Neural cell (in vitro differentiated cells): Measurements from ENCODE around the gene DPP6.

Experiments
- CTCF ChIP-seq: fragments of 450-650 bp; IDR thresholded peaks from 2 replicates; pipeline ENCODE4 v1.5.1; 2014; ENCODE audit warnings: antibody characterized with exemption, mild to moderate bottlenecking, moderate library complexity; ENCODE audit not compliant: poor library complexity, severe bottlenecking
- EZH2 ChIP-seq: fragments of 200-600, 300-800 bp; shearing (Covaris generic), sonication (generic); IDR thresholded peaks from 2 replicates; pipeline ENCODE4 v1.6.1; 2014; ENCODE audit warnings: antibody characterized with exemption, low read length, borderline replicate concordance, mild to moderate bottlenecking; ENCODE audit not compliant: insufficient read depth, poor library complexity, severe bottlenecking
- POLR2AphosphoS5 ChIP-seq: IDR thresholded peaks from 2 replicates; pipeline ENCODE4 v1.6.1; 2012
- RAD21 ChIP-seq: fragments of 450-650 bp; conservative IDR thresholded peaks from 2 replicates; pipeline ENCODE4 v1.6.1; 2014; ENCODE audit warnings: antibody characterized with exemption, mild to moderate bottlenecking, moderate library complexity

DNA sequence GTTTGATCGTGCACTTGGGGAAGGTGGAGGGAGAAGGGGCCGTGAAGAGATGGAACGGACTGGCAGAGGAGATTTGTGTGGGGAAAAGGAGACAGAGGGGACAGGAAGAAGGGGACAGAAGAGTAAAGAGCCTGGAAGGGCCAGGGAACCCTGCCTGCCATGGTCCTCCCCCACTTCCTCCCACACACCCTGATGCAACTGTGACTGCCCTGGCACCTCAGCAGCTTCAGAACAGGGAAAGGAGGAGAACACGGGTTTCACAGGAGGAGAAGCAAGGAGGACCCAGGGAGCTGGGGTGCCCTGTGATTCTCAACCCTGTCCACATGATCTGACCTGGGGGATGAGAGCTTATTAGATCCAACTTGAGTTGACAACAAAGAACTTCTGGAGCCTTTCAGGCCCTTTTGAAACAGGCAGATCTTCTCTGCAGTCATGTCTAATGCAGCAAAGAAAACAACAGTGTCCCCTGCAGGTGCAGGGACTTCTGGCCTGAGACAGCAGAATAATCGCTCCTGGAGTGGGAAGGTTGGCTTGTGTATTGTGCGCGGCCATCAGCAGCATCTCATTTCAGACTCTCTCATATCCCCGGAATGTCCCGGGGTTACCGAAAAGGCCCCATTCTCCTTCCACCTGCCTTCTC, 529.2 kb downstream of the DPP6 start:
- TF ChIP-seq CTCF (no peak), POLR2AphosphoS5 (no peak), EZH2 (no peak), RAD21 (no peak)
